Trophoblast cell (in vitro differentiated cells and primary cell): Measurements from ENCODE around the gene ANGPT4.

Source experiments
- DNase-seq, 2 donors: peaks; one replicate each; pipeline ENCODE4 v3.0.0-alpha.2; 2016
- H2AFZ ChIP-seq: 2 replicates; pipeline ENCODE4 v1.6.1; 2013; ENCODE audit warnings: low read length, moderate library complexity, mild to moderate bottlenecking; ENCODE audit not compliant: insufficient read depth, poor library complexity
- H2AK5ac ChIP-seq: 2 replicates; pipeline ENCODE4 v1.6.1; 2013; ENCODE audit warnings: mild to moderate bottlenecking, low read length
- H2BK120ac ChIP-seq: 2 replicates; pipeline ENCODE4 v1.6.1; 2013; ENCODE audit warnings: low read length, mild to moderate bottlenecking, moderate library complexity; ENCODE audit not compliant: insufficient read depth, poor library complexity
- H2BK12ac ChIP-seq: 2 replicates; pipeline ENCODE4 v1.6.1; 2013; ENCODE audit warnings: mild to moderate bottlenecking, low read length, moderate library complexity
- H2BK5ac ChIP-seq: 2 replicates; pipeline ENCODE4 v1.6.1; 2013; ENCODE audit warnings: low read length, low read depth, moderate library complexity, mild to moderate bottlenecking; ENCODE audit not compliant: poor library complexity
- H3K14ac ChIP-seq: 2 replicates; pipeline ENCODE4 v1.6.1; 2013; ENCODE audit warnings: mild to moderate bottlenecking, low read length
- H3K18ac ChIP-seq: 2 replicates; pipeline ENCODE4 v1.6.1; 2013; ENCODE audit warnings: mild to moderate bottlenecking, low read length
- H3K23ac ChIP-seq: 2 replicates; pipeline ENCODE4 v1.6.1; 2013; ENCODE audit warnings: low read length
- H3K27ac ChIP-seq: 2 replicates; pipeline ENCODE4 v1.5.1; 2013; ENCODE audit warnings: low read depth, mild to moderate bottlenecking, inconsistent platforms, low read length, moderate library complexity
- H3K27me3 ChIP-seq: 2 replicates; pipeline ENCODE4 v1.6.1; 2013; ENCODE audit warnings: inconsistent platforms, mild to moderate bottlenecking, low read length, moderate library complexity; ENCODE audit not compliant: insufficient read depth
- H3K36me3 ChIP-seq, 2 experiments: 1 replicate in 1 of 2; 2 replicates in 1 of 2; pipeline ENCODE4 v1.6.1; 2013; ENCODE audit warnings: low read length in 2 of 2, mild to moderate bottlenecking in 2 of 2, moderate library complexity in 1 of 2; ENCODE audit not compliant: insufficient read depth in 2 of 2, control insufficient read depth in 1 of 2
- H3K4ac ChIP-seq: 2 replicates; pipeline ENCODE4 v1.6.1; 2013; ENCODE audit warnings: low read depth, mild to moderate bottlenecking, low read length, moderate library complexity
- H3K4me1 ChIP-seq, 2 experiments: 1 replicate in 1 of 2; 2 replicates in 1 of 2; pipeline ENCODE4 v1.6.1; 2013; ENCODE audit warnings: low read length in 2 of 2, mild to moderate bottlenecking in 2 of 2, moderate library complexity in 1 of 2; ENCODE audit not compliant: insufficient read depth in 2 of 2, control insufficient read depth in 1 of 2
- H3K4me2 ChIP-seq: 2 replicates; pipeline ENCODE4 v1.6.1; 2013; ENCODE audit warnings: inconsistent platforms, mild to moderate bottlenecking, low read length, moderate library complexity
- H3K4me3 ChIP-seq: 2 replicates; pipeline ENCODE4 v1.5.1; 2013; ENCODE audit warnings: mild to moderate bottlenecking, low read depth, low read length, inconsistent platforms
- H3K79me1 ChIP-seq: one replicate; pipeline ENCODE4 v1.6.1; 2013; ENCODE audit warnings: low read length
- H3K79me2 ChIP-seq: 2 replicates; pipeline ENCODE4 v1.6.1; 2013; ENCODE audit warnings: low read length, mild to moderate bottlenecking; ENCODE audit not compliant: control insufficient read depth, insufficient read depth, poor library complexity
- H3K9ac ChIP-seq: 2 replicates; pipeline ENCODE4 v1.6.1; 2013; ENCODE audit warnings: mild to moderate bottlenecking, low read length
- H3K9me3 ChIP-seq: 2 replicates; pipeline ENCODE4 v1.6.1; 2013; ENCODE audit warnings: low read depth, mild to moderate bottlenecking, control low read depth, inconsistent platforms, low read length; ENCODE audit not compliant: insufficient read depth
- H4K12ac ChIP-seq: 2 replicates; pipeline ENCODE4 v1.6.1; 2013; ENCODE audit warnings: low read depth, mild to moderate bottlenecking, low read length, moderate library complexity
- H4K8ac ChIP-seq: 2 replicates; pipeline ENCODE4 v1.6.1; 2013; ENCODE audit warnings: low read depth, mild to moderate bottlenecking, low read length, moderate library complexity
- H4K91ac ChIP-seq: one replicate; pipeline ENCODE4 v1.6.1; 2013; ENCODE audit warnings: low read depth, mild to moderate bottlenecking, low read length, moderate library complexity
- WGBS: extraction: QIAGEN DNeasy Blood & Tissue Kit; methylation state at CpG from one replicate; pipeline ENCODE4 v1.1.7; 2013; ENCODE audit warnings: missing lambda C conversion rate; ENCODE audit not compliant: insufficient read length, insufficient coverage; ENCODE audit errors: extremely low coverage; 5-methylcytosine and 5-hydroxymethylcytosine counted together

The ANGPT4 gene

DNA sequence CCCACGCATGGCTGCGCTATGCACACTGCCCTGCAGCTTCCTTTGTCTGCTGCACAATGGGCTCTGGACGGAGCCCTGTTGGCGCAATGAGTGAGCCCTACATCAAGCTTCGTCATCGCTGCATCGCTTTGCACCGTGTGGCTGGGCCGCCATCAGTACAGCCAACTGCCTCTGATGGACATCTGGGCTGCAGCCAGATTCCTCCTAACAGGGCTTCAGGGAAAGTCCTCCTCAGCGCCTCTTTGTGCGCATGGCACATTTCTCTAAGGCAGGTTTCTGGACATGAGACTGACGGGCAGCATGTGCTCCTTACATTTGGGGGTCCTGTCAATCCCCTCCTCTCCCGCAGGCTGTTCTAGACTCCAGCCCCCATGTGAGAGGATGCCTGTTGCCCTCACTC, 29.7 kb upstream of the ANGPT4 start:
- Histone ChIP-seq H3K4me3 (no peak overlapping the region), H2AK5ac (no peak overlapping the region), H3K23ac (no peak overlapping the region), H2BK5ac (no peak overlapping the region), H4K8ac (no peak overlapping the region), H3K27me3 (no peaks in the 10 kb centered on the region), H2BK120ac (no peak overlapping the region), H3K4ac (no peak overlapping the region), H3K36me3 (no peaks in the 10 kb centered on the region), H2BK12ac (no peak overlapping the region), H3K79me2 (peaks cover 2% of the 10 kb centered on the region), H4K91ac (peak overlapping the region; percentile 8), H3K9ac (no peak overlapping the region), H4K12ac (no peak overlapping the region), H2AFZ (no peak overlapping the region), H3K18ac (no peak overlapping the region), H3K14ac (no peak overlapping the region), H3K79me1 (peaks cover 4% of the 10 kb centered on the region), H3K27ac (no peak overlapping the region), H3K9me3 (no peaks in the 10 kb centered on the region), H3K4me1 (peaks cover 10 to 11% of the 10 kb centered on the region in 2 experiments), H3K4me2 (no peak overlapping the region)
- no CpG with 5 or more reads among the region's 13 CpGs for WGBS
- no peak for DNase-seq

DNA sequence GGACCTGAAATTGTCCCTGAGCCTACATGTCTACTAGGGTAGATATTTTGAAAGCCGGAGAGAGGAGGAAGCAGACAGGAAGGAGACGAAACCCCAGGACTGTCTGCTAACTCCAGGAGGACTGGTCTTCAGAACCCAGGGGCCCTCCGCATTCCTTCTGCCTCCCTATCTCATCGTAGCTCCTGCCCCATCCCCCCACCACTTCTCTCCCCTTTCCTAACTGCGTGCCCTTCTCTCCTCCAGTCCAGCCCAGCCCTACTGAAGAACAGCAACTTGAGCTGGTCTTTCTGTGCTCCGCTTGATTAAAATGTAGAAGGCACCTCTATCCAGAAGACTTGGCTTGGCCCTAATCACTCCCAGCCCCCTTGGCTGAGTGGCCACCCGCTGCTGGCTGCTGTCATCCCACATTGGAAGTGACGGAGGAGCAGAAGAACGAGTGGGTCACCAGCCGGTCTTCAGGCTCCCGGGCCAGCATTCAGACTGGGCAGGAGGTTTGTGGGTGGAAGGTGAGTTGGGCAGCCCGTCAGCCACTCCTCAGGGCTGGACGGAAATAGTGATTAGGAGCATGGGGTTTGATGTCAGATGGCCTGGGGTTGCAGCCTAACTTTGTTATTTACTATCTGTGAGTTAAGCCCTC, 28.8 kb upstream of the ANGPT4 start:
- Histone ChIP-seq H2BK12ac (peak overlapping the region; percentile 68), H4K8ac (no peak overlapping the region), H3K4me3 (no peak overlapping the region), H2AFZ (peak overlapping the region; percentile 11), H3K79me2 (peaks cover 2% of the 10 kb centered on the region), H3K79me1 (peaks cover 4% of the 10 kb centered on the region), H4K91ac (peak overlapping the region; percentile 17), H2AK5ac (no peak overlapping the region), H3K9ac (no peak overlapping the region), H3K4me1 (peaks cover 10 to 11% of the 10 kb centered on the region in 2 experiments), H3K14ac (no peak overlapping the region), H3K27ac (no peak overlapping the region), H2BK5ac (peak overlapping the region; percentile 51), H3K4me2 (no peak overlapping the region), H3K23ac (no peak overlapping the region), H3K18ac (no peak overlapping the region), H3K9me3 (peaks cover under 1% of the 10 kb centered on the region), H4K12ac (no peak overlapping the region), H2BK120ac (peak overlapping the region; percentile 45), H3K36me3 (no peaks in the 10 kb centered on the region), H3K27me3 (no peaks in the 10 kb centered on the region), H3K4ac (no peak overlapping the region)
- DNase-seq, result peak; percentile 17 to 49
- no CpG with 5 or more reads among the region's 13 CpGs for WGBS

GRCh38 chr20:944148-944547, 28.0 kb upstream of the ANGPT4 start:
- no peak overlapping the region for H2AK5ac ChIP-seq
- H4K91ac ChIP-seq, result peak overlapping the region; percentile 69
- no peak overlapping the region for H3K4ac ChIP-seq
- peak overlapping the region; percentile 84 for H2BK12ac ChIP-seq
- H3K9me3 ChIP-seq, result peaks cover 2% of the 10 kb centered on the region
- H3K18ac ChIP-seq, result no peak overlapping the region
- DNase-seq, result no peak
- H3K27me3 ChIP-seq, result no peaks in the 10 kb centered on the region
- H3K4me2 ChIP-seq, result no peak overlapping the region
- H2BK120ac ChIP-seq, result peak overlapping the region; percentile 45
- WGBS, result no CpG with 5 or more reads among the region's 9 CpGs
- no peak overlapping the region for H3K9ac ChIP-seq
- peak overlapping the region; percentile 60 for H3K14ac ChIP-seq
- H2BK5ac ChIP-seq, result peak overlapping the region; percentile 31
- no peaks in the 10 kb centered on the region for H3K36me3 ChIP-seq
- H3K79me2 ChIP-seq, result peaks cover 2% of the 10 kb centered on the region
- peaks cover 4% of the 10 kb centered on the region for H3K79me1 ChIP-seq
- no peak overlapping the region for H3K4me3 ChIP-seq
- peaks cover 10 to 11% of the 10 kb centered on the region in 2 experiments for H3K4me1 ChIP-seq
- no peak overlapping the region for H3K23ac ChIP-seq
- H3K27ac ChIP-seq, result no peak overlapping the region
- H2AFZ ChIP-seq, result no peak overlapping the region
- H4K8ac ChIP-seq, result peak overlapping the region; percentile 34
- no peak overlapping the region for H4K12ac ChIP-seq

GRCh38 chr20:942611-943010, 26.5 kb upstream of the ANGPT4 start:
- no peak for DNase-seq
- Histone ChIP-seq H3K9ac (no peak overlapping the region), H4K91ac (no peak overlapping the region), H3K4me2 (no peak overlapping the region), H2BK120ac (no peak overlapping the region), H3K18ac (no peak overlapping the region), H3K79me1 (peaks cover 4% of the 10 kb centered on the region), H4K12ac (no peak overlapping the region), H3K4ac (no peak overlapping the region), H2AFZ (no peak overlapping the region), H3K4me1 (peaks cover 10 to 11% of the 10 kb centered on the region in 2 experiments), H3K27ac (no peak overlapping the region), H3K4me3 (no peak overlapping the region), H3K23ac (no peak overlapping the region), H3K36me3 (no peaks in the 10 kb centered on the region), H2BK5ac (no peak overlapping the region), H3K79me2 (peaks cover 2% of the 10 kb centered on the region), H3K27me3 (no peaks in the 10 kb centered on the region), H2BK12ac (no peak overlapping the region), H3K9me3 (peaks cover 2% of the 10 kb centered on the region), H4K8ac (no peak overlapping the region), H2AK5ac (no peak overlapping the region), H3K14ac (no peak overlapping the region)
- no CpG with 5 or more reads among the region's 7 CpGs for WGBS
